ENCODE results near the gene FGF23. TPM values are rescaled to one million over a fixed set of nuclear protein-coding genes. Genes with fewer than 3 reads are reported as not detected.

The FGF23 gene
- total RNA-seq, 4 donors from 2014 or later, result not detected

DNA sequence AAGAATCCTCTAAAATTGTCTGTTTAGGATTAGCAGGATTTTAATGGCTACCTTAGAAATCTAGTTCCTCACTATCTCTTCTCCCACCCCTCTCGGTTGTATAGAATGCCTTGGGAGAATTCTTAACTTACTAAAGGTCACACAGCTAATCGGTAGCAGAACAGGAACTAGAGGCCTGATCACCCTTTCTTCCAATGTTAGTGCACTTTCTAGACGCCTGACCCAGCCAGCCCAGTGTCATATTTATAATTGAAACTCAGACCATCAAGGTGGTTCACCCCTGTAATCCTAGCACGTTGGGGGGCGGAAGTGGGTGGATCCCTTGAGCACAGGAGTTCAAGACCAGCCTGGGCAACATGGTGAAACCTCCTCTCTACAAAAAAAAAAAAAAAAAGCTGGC is 56.8 kb downstream of the FGF23 start:
- H3K4me1 ChIP-seq, result peaks cover 17% of the 10 kb centered on the region
- TF ChIP-seq POLR2AphosphoS5 (IDR thresholded peaks at IDR 0.05) (no peak), EP300 (IDR thresholded peaks at IDR 0.05) (no peak), POLR2A (IDR thresholded peaks at IDR 0.05) (no peak)
- TF ChIP-seq, protein P1, sequence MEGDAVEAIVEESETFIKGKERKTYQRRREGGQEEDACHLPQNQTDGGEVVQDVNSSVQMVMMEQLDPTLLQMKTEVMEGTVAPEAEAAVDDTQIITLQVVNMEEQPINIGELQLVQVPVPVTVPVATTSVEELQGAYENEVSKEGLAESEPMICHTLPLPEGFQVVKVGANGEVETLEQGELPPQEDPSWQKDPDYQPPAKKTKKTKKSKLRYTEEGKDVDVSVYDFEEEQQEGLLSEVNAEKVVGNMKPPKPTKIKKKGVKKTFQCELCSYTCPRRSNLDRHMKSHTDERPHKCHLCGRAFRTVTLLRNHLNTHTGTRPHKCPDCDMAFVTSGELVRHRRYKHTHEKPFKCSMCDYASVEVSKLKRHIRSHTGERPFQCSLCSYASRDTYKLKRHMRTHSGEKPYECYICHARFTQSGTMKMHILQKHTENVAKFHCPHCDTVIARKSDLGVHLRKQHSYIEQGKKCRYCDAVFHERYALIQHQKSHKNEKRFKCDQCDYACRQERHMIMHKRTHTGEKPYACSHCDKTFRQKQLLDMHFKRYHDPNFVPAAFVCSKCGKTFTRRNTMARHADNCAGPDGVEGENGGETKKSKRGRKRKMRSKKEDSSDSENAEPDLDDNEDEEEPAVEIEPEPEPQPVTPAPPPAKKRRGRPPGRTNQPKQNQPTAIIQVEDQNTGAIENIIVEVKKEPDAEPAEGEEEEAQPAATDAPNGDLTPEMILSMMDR (IDR thresholded peaks at IDR 0.05), result no peak
- H3K27me3 ChIP-seq, result no peaks in the 10 kb centered on the region
- no peak overlapping the region for H3K27ac ChIP-seq
- no peak overlapping the region for H3K4me3 ChIP-seq
- H3K9me3 ChIP-seq, result no peaks in the 10 kb centered on the region
- 79% methylated on average over 5 of the region's 5 CpGs for WGBS
- DNase-seq (ENCODE audit: low spot score in 2 of 2), result no peak
- no peaks in the 10 kb centered on the region for H3K36me3 ChIP-seq

- no peaks in the 10 kb centered on the region for H3K27me3 ChIP-seq
- peak; percentile 93 to 95 for DNase-seq (ENCODE audit: low spot score in 2 of 2)
- H3K4me1 ChIP-seq, result peaks cover 17% of the 10 kb centered on the region
- WGBS, result under 1% methylated on average over 25 of the region's 76 CpGs
- no peaks in the 10 kb centered on the region for H3K36me3 ChIP-seq
- H3K9me3 ChIP-seq, result no peaks in the 10 kb centered on the region
- TF ChIP-seq EP300 (IDR thresholded peaks at IDR 0.05) (no peak), POLR2AphosphoS5 (IDR thresholded peaks at IDR 0.05) (peak in 1 of 3 donors; percentile 52), POLR2A (IDR thresholded peaks at IDR 0.05) (peak in 1 of 2 donors; percentile 64)
- TF ChIP-seq, protein P1 (IDR thresholded peaks at IDR 0.05), result no peak
- peak within 1 kb of the TSS; percentile 61 for H3K4me3 ChIP-seq
- peak within 1 kb of the TSS; percentile 69 for H3K27ac ChIP-seq
These were observed 58.4 kb downstream of the FGF23 start, which contains the start of gene TIGAR for GRCh38 chr12:4320853-4321701. TSS of gene TIGAR (plus strand) at chr12:4321213. CDS start at chr12:4321272, 59 bp downstream.

DNA sequence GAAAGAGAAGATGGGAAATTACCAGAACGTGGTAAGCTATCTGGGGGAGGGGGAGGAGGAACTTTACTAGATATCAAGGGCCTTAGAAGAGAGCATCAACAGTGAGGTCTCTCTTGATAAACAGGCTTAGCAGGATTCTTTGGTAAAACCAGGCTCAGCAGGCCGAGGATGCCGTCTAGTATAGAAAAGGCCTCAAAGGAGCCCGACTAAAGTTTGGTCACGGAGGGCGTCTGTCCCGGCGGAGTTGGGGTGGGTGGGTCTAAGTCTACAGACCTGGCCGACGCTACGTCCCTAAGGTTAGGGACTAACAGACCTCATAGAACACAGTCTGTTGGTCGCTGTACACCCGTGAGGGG is 59.0 kb downstream of the FGF23 start:
- peak overlapping the region; percentile 69 for H3K27ac ChIP-seq
- no peaks in the 10 kb centered on the region for H3K36me3 ChIP-seq
- TF ChIP-seq, protein P1 (IDR thresholded peaks at IDR 0.05), result no peak
- TF ChIP-seq POLR2AphosphoS5 (IDR thresholded peaks at IDR 0.05) (no peak), POLR2A (IDR thresholded peaks at IDR 0.05) (no peak), EP300 (IDR thresholded peaks at IDR 0.05) (no peak)
- 0% methylated on average over 10 of the region's 13 CpGs for WGBS
- H3K9me3 ChIP-seq, result no peaks in the 10 kb centered on the region
- peaks cover 17% of the 10 kb centered on the region for H3K4me1 ChIP-seq
- DNase-seq (ENCODE audit: low spot score in 2 of 2), result no peak
- H3K4me3 ChIP-seq, result peak overlapping the region; percentile 61
- no peaks in the 10 kb centered on the region for H3K27me3 ChIP-seq

Other genes starting within 250 kb of the FGF23 start
- gene CCND2, start 106.0 kb downstream of the FGF23 start, total RNA-seq, result 10 to 100 TPM; 46.4 to 88.8 (median 55.5) TPM
- gene TIGAR, start 58.5 kb downstream of the FGF23 start, total RNA-seq, result 1 to 10 TPM; 1.3 to 6.6 (median 4.7) TPM
- not detected for gene FGF6, start 66.1 kb upstream of the FGF23 start, total RNA-seq
- gene RAD51AP1, start 159.2 kb upstream of the FGF23 start, total RNA-seq, result 1 to 10 TPM; 1.6 to 6.6 (median 3.2) TPM
- 10 to 100 TPM; 16.7 to 31.3 (median 20.1) TPM for gene DYRK4, start 182.5 kb upstream of the FGF23 start, total RNA-seq

Data from suprapubic skin (tissue), 4 donors.